Measurements from ENCODE around the gene FAM161B.

FAM161B gene

DNA sequence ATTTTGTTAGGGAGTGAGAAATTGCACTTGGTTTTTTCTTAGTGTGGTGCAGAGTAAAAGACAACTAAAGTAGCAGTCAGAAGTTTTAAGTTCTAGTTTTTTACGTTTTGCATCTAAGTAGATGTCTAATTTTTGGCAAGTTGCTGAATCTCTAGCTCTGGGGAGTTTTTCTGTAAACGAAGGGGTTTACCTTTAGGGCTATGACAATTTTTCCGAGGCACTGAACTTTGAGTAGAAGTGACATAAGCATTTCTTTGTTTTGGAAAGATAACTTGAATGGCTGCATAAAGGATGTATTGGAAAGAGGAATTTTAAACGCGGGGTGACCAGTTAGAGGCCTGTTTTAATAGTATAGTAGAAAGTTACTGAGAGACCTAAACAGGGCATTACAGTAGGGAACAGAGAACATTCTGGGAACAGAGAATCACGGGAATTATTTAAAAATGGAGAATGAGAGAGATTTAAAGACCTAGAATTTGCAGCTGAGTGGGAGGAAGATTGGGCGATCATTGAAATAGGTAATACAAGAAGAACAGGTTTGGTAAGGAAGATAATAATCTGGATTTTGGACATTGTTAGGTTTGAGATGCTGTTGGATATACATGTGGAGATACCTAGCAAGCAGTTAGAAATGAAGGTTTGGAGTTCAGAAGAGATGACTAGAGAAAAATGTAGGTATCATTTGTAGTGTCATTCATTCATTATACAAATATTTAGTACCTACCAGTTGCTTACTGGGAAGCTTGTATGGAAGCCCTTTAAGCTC is 62.0 kb downstream of the FAM161B start:
- TF ChIP-seq, protein P1, sequence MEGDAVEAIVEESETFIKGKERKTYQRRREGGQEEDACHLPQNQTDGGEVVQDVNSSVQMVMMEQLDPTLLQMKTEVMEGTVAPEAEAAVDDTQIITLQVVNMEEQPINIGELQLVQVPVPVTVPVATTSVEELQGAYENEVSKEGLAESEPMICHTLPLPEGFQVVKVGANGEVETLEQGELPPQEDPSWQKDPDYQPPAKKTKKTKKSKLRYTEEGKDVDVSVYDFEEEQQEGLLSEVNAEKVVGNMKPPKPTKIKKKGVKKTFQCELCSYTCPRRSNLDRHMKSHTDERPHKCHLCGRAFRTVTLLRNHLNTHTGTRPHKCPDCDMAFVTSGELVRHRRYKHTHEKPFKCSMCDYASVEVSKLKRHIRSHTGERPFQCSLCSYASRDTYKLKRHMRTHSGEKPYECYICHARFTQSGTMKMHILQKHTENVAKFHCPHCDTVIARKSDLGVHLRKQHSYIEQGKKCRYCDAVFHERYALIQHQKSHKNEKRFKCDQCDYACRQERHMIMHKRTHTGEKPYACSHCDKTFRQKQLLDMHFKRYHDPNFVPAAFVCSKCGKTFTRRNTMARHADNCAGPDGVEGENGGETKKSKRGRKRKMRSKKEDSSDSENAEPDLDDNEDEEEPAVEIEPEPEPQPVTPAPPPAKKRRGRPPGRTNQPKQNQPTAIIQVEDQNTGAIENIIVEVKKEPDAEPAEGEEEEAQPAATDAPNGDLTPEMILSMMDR (IDR thresholded peaks at IDR 0.05; ENCODE audit: low read depth, low read length), result no peak
- H3K4me3 ChIP-seq (ENCODE audit: low read depth, low read length), result peak overlapping the region; percentile 89

DNA sequence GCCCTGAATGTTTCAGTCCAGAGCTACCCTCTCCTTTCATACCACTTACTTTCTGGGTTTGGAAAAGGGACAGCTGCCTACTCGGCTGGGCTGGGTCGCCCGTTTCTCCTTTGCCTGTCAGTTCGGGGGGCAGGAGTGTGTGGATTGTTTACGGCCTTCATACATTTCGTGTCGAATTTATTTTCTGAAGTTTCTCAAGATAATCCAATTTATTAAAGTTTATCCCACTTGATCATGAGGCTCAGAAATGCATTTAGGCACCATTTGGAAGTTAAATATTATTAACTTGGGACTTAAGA is 62.6 kb downstream of the FAM161B start:
- peak overlapping the region; percentile 89 for H3K4me3 ChIP-seq (ENCODE audit: low read depth, low read length)
- TF ChIP-seq, protein P1 (IDR thresholded peaks at IDR 0.05; ENCODE audit: low read depth, low read length), result no peak

DNA sequence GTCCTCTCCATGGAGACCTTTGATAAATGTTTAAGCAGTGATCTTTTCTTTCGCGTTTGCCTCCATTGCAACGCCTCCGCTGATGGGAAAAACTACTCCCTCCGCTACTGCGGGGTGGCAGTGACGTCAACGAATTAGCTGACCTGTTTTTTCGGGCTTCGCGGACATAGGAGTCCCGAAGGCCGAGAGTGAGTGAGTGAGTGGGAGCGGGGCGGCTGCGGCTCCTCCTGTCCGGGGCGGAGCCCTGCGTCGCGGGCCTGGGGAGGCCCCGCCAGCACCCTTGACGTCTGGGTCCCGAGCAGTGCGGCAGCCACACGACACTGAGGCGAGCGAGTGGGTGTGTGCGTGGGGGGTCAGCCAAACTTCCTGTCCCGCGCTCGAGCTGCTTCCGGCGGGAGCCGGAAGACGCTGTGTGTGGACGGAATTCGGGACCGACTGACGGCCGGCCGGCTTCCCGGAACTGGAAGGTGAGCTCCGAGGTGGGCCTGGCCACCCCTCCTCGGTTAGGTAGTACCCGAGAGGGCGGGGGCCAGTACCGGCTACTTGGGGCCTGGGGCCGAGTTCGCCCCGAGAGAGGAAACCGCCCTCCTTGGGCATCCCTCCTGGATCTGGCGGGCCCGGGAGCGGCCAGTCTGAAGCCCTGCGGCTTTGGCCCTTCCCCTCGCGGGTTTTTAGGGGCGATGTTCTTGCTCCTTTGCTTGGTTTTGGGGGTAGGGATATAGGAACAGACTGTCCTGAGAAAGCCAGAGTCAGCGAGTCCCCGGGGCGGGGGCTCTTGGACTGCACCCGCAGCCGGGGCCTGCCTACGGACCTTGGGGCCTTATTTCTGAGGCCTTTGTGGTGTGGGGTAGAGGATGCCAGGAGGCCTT is 63.2 kb downstream of the FAM161B start, which contains the start of gene ZNF410:
TSS of gene ZNF410 (plus strand) at position 411 of the 869 bp plus-strand sequence. CDS start 5,317 bp downstream, outside the sequence.
- TF ChIP-seq, protein P1 (IDR thresholded peaks at IDR 0.05; ENCODE audit: low read depth, low read length), result no peak
- peak within 1 kb of the TSS; percentile 89 for H3K4me3 ChIP-seq (ENCODE audit: low read depth, low read length)

DNA sequence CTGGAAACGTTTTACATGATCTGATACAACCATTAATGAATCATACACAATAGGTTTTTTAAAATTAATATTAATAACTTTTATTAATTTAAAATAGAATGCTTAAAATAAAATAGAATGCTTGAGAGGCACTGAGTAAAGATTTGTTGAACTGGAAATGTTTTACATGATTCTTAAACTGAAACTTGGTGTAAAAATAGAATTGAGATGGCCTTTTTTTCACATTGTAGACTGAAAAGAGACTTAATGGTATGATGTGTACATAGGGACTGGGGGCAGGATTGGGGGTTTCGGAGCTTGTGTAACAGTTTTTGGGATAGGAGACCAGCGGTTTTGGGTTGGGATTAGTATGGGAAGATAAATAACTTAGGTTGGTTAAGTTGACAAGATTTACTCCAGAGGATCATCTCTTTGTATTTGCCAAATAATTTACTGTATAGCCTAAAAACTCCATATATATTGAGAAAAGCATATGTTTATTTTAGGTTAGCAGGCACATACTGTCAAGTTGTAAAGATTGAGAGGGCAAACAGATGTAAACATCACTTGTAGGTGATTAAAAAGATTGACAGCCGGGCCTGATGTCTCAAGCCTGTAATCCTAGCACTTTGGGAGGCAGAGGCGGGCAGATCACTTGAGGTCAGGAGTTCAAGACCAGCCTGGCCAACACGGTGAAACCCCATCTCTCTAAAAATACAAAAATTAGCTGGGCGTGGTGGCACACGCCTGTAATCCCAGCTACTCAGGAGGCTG is 65.3 kb downstream of the FAM161B start:
- no peak overlapping the region for H3K4me3 ChIP-seq (ENCODE audit: low read depth, low read length)

More for the DNA sequence above, 65.3 kb downstream of the FAM161B start:
- TF ChIP-seq, protein P1 (IDR thresholded peaks at IDR 0.05; ENCODE audit: low read depth, low read length), result no peak

Data from WI38 (cell line).